22Rv1 (cell line): Measurements from ENCODE around the gene C1RL.

Experiments used
- ZFX ChIP-seq: fragments of 450-650 bp; IDR thresholded peaks from 2 replicates; pipeline ENCODE4 v1.6.1; 2017; ENCODE audit warnings: antibody characterized with exemption, borderline replicate concordance
- TF ChIP-seq, protein P1 (sequence below): fragments of 450-650 bp; IDR thresholded peaks from 2 replicates; pipeline ENCODE4 v1.5.1; 2017; ENCODE audit warnings: mild to moderate bottlenecking

DNA sequence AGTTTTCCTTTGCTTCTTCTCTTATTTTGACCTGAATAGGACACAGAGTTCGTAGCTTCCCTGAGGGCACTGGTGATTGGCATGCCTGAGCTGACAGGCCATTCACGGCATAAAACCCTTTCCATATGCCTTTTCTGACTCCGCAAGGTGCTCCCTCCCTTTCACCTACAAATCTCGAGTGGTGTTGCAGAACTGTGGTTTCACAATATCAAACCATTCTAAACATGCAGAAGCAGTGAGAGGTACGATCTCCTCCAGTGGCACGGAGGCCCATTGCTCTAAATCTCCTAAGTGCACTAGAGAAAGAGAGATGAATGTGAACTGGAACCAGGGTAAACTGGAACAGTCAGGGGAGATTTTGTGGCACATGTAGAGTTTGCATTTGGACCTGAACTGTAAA is 45.0 kb upstream of the C1RL start:
- TF ChIP-seq, protein P1, sequence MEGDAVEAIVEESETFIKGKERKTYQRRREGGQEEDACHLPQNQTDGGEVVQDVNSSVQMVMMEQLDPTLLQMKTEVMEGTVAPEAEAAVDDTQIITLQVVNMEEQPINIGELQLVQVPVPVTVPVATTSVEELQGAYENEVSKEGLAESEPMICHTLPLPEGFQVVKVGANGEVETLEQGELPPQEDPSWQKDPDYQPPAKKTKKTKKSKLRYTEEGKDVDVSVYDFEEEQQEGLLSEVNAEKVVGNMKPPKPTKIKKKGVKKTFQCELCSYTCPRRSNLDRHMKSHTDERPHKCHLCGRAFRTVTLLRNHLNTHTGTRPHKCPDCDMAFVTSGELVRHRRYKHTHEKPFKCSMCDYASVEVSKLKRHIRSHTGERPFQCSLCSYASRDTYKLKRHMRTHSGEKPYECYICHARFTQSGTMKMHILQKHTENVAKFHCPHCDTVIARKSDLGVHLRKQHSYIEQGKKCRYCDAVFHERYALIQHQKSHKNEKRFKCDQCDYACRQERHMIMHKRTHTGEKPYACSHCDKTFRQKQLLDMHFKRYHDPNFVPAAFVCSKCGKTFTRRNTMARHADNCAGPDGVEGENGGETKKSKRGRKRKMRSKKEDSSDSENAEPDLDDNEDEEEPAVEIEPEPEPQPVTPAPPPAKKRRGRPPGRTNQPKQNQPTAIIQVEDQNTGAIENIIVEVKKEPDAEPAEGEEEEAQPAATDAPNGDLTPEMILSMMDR = no peak
- no peak for TF ChIP-seq ZFX
